CD14-positive monocyte (primary cell): Measurements from ENCODE around the gene MYPN. TPM values are rescaled to one million over a fixed set of nuclear protein-coding genes. Genes with fewer than 3 reads are reported as not detected.

Source experiments
- DNase-seq, 3 donors: peaks; one replicate each; pipeline ENCODE4 v3.0.0-alpha.2; 2011 to 2022
- H2AFZ ChIP-seq: 2 replicates; pipeline ENCODE4 v1.6.0; 2012; ENCODE audit warnings: mild to moderate bottlenecking, low read depth, low read length, inconsistent platforms; ENCODE audit not compliant: insufficient read depth, poor library complexity, severe bottlenecking
- H3K27ac ChIP-seq, 2 donors: 1 replicate in 1 of 2; 2 replicates in 1 of 2; pipeline ENCODE4 v1.5.1; 2012 to 2013; ENCODE audit warnings: low read length in 2 of 2, control low read depth in 1 of 2, inconsistent platforms in 1 of 2, low read depth in 1 of 2, mild to moderate bottlenecking in 1 of 2
- H3K27me3 ChIP-seq, 2 donors: one replicate each; pipeline versions ENCODE4 v1.6.0 to v1.6.1; 2011 to 2013; ENCODE audit warnings: low read length in 2 of 2; ENCODE audit not compliant: control insufficient read depth in 2 of 2, insufficient read depth in 2 of 2
- H3K36me3 ChIP-seq, 2 donors: replicated peaks in 1 of 2; 1 replicate in 1 of 2; 2 replicates in 1 of 2; pipeline versions ENCODE4 v1.5.1 to v1.6.1; 2012 to 2013; ENCODE audit warnings: low read length in 2 of 2, control low read depth in 1 of 2, inconsistent platforms in 1 of 2, mild to moderate bottlenecking in 1 of 2; ENCODE audit not compliant: insufficient read depth in 2 of 2, control insufficient read depth in 1 of 2
- H3K4me1 ChIP-seq, 2 donors: 1 replicate in 1 of 2; 2 replicates in 1 of 2; pipeline versions ENCODE4 v1.5.1 to v1.6.1; 2012 to 2013; ENCODE audit warnings: low read length in 2 of 2, control low read depth in 1 of 2, inconsistent platforms in 1 of 2, mild to moderate bottlenecking in 1 of 2, moderate library complexity in 1 of 2; ENCODE audit not compliant: insufficient read depth in 2 of 2, control insufficient read depth in 1 of 2
- H3K4me2 ChIP-seq: replicated peaks from 2 replicates; pipeline ENCODE3; 2012; ENCODE audit warnings: low read length, moderate library complexity, mild to moderate bottlenecking; ENCODE audit not compliant: poor library complexity, severe bottlenecking; ENCODE audit errors: extremely low read depth
- H3K4me3 ChIP-seq, 3 experiments: fragments of 200-600 bp in 1 of 3; sonication (generic) in 1 of 3; replicated peaks in 1 of 3; 1 replicate in 2 of 3; 2 replicates in 1 of 3; pipeline ENCODE4 v1.5.1; 2011 to 2013; ENCODE audit warnings: low read length in 3 of 3, mild to moderate bottlenecking in 3 of 3, control low read depth in 2 of 3, low read depth in 2 of 3, inconsistent platforms in 1 of 3, moderate library complexity in 1 of 3
- H3K79me2 ChIP-seq: 2 replicates; pipeline ENCODE4 v1.6.0; 2012; ENCODE audit warnings: mild to moderate bottlenecking, control low read depth, inconsistent platforms, low read length, moderate library complexity; ENCODE audit not compliant: insufficient read depth
- H3K9ac ChIP-seq: 2 replicates; pipeline ENCODE4 v1.6.0; 2017; ENCODE audit warnings: low read length, mild to moderate bottlenecking; ENCODE audit not compliant: insufficient read depth, poor library complexity, severe bottlenecking
- H3K9me3 ChIP-seq, 2 donors: replicated peaks in 1 of 2; 1 replicate in 1 of 2; 2 replicates in 1 of 2; pipeline versions ENCODE4 v1.5.1 to v1.6.1; 2012 to 2013; ENCODE audit warnings: low read length in 2 of 2, control low read depth in 1 of 2; ENCODE audit not compliant: control insufficient read depth in 1 of 2, insufficient read depth in 1 of 2
- H4K20me1 ChIP-seq: 2 replicates; pipeline ENCODE4 v1.6.0; 2012; ENCODE audit warnings: mild to moderate bottlenecking, low read length, control low read depth, moderate library complexity; ENCODE audit not compliant: insufficient read depth
- H3K27ac Mint-ChIP-seq, 7 donors: one replicate each; pipeline ENCODE4 v1.8.0; 2020; ENCODE audit warnings: mild to moderate bottlenecking in 7 of 7, mixed read lengths in 7 of 7, moderate library complexity in 6 of 7, inconsistent platforms in 2 of 7
- H3K27me3 Mint-ChIP-seq, 3 donors: one replicate each; pipeline ENCODE4 v1.8.0; 2021 to 2022; ENCODE audit warnings: low read depth in 3 of 3, mild to moderate bottlenecking in 3 of 3, mixed read lengths in 3 of 3, moderate library complexity in 3 of 3, inconsistent platforms in 1 of 3
- H3K36me3 Mint-ChIP-seq, 2 donors: one replicate each; pipeline ENCODE4 v1.8.0; 2020; ENCODE audit warnings: mixed read lengths in 2 of 2, inconsistent platforms in 1 of 2, mild to moderate bottlenecking in 1 of 2
- H3K4me1 Mint-ChIP-seq: one replicate; pipeline ENCODE4 v1.8.0; 2020; ENCODE audit warnings: mild to moderate bottlenecking, mixed read lengths
- H3K4me3 Mint-ChIP-seq, 2 donors: one replicate each; pipeline ENCODE4 v1.8.0; 2020; ENCODE audit warnings: mild to moderate bottlenecking in 2 of 2, mixed read lengths in 2 of 2, moderate library complexity in 1 of 2
- H3K9me3 Mint-ChIP-seq, 7 donors: one replicate each; pipeline ENCODE4 v1.8.0; 2020 to 2022; ENCODE audit warnings: mixed read lengths in 7 of 7, mild to moderate bottlenecking in 6 of 7, moderate library complexity in 6 of 7, inconsistent platforms in 2 of 7
- CTCF ChIP-seq: fragments of 200-600 bp; IDR thresholded peaks from one replicate; pipeline ENCODE4 v1.8.0; 2022; ENCODE audit warnings: antibody characterized with exemption, mild to moderate bottlenecking
- WGBS: methylation state at CpG from one replicate; pipeline ENCODE4 v1.1.5; 2013; ENCODE audit warnings: missing lambda C conversion rate; ENCODE audit not compliant: insufficient coverage; 5-methylcytosine and 5-hydroxymethylcytosine counted together
- intact Hi-C, 2 donors: fragments of 100-400 bp; cut with micrococcal nuclease; formaldehyde crosslinking; loops; one replicate each; pipeline versions ENCODE4 v1.15.0 to v1.15.1; 2023
- polyA plus RNA-seq, 3 donors: library from polyadenylated mRNA; depleted of rRNA in 1 of 3; unstranded in 2 of 3; stranded (reverse) in 1 of 3; fragments of 300-500 nt in 2 of 3; fragments of >200 nt in 1 of 3; fragmentation: Illumina TruSeq in 2 of 3; gene quantifications; 1 replicate in 2 of 3; 2 replicates in 1 of 3; pipeline ENCODE4 v1.2.3, GENCODE V29; 2012 to 2021

MYPN gene
- polyA plus RNA-seq, 3 donors: not detected

GRCh38 chr10:68124718-68125117 is 15.4 kb downstream of the MYPN start:
- intact Hi-C loops: no loop called here
- Mint-ChIP-seq H3K27ac (no peak overlapping the region), H3K4me3 (no peak overlapping the region), H3K9me3 (peaks cover 0 to 2% (median 0%) of the 10 kb centered on the region in 7 donors), H3K27me3 (peaks cover 2 to 6% (median 4%) of the 10 kb centered on the region in 3 donors), H3K36me3 (no peaks in the 10 kb centered on the region), H3K4me1 (no peaks in the 10 kb centered on the region)
- Histone ChIP-seq H3K36me3 (no peaks in the 10 kb centered on the region), H3K79me2 (no peaks in the 10 kb centered on the region), H3K9me3 (no peaks in the 10 kb centered on the region), H3K27me3 (no peaks in the 10 kb centered on the region), H2AFZ (no peak overlapping the region), H3K27ac (no peak overlapping the region), H3K4me2 (no peak overlapping the region), H3K9ac (no peak overlapping the region), H3K4me1 (no peaks in the 10 kb centered on the region), H4K20me1 (no peaks in the 10 kb centered on the region), H3K4me3 (no peak overlapping the region)
- TF ChIP-seq CTCF: no peak
- no peak for DNase-seq
- WGBS: 93% methylated on average over 2 of the region's 3 CpGs

- Mint-ChIP-seq H3K9me3 (peaks cover 0 to 2% (median 0%) of the 10 kb centered on the region in 7 donors), H3K27me3 (peaks cover 0 to 4% (median 4%) of the 10 kb centered on the region in 3 donors), H3K36me3 (no peaks in the 10 kb centered on the region), H3K4me3 (no peak overlapping the region), H3K27ac (no peak overlapping the region), H3K4me1 (no peaks in the 10 kb centered on the region)
- Histone ChIP-seq H3K27me3 (no peaks in the 10 kb centered on the region), H3K9me3 (no peaks in the 10 kb centered on the region), H4K20me1 (no peaks in the 10 kb centered on the region), H3K4me1 (no peaks in the 10 kb centered on the region), H2AFZ (no peak overlapping the region), H3K36me3 (no peaks in the 10 kb centered on the region), H3K79me2 (no peaks in the 10 kb centered on the region), H3K4me3 (no peak overlapping the region), H3K27ac (no peak overlapping the region), H3K9ac (no peak overlapping the region), H3K4me2 (no peak overlapping the region)
- 88% methylated on average over 1 of the region's 1 CpG for WGBS
- no peak for TF ChIP-seq CTCF
- no peak for DNase-seq
- intact Hi-C loops: no loop called here
These were observed 16.5 kb downstream of the MYPN start for GRCh38 chr10:68125772-68126171.
